Activated CD4-positive, alpha-beta T cell treated with anti-CD3 and anti-CD28 coated beads for 4 hours (primary cell): ENCODE results near the gene RAB17.

Source experiments
- DNase-seq, 2 donors: peaks; one replicate each; pipeline ENCODE4 v3.0.0-alpha.2; 2020

The RAB17 gene

GRCh38 chr2:237534380-237534779 is 56.2 kb downstream of the RAB17 start:
- no peak for DNase-seq

GRCh38 chr2:237533668-237534161 is 56.8 kb downstream of the RAB17 start:
- no peak for DNase-seq

DNA sequence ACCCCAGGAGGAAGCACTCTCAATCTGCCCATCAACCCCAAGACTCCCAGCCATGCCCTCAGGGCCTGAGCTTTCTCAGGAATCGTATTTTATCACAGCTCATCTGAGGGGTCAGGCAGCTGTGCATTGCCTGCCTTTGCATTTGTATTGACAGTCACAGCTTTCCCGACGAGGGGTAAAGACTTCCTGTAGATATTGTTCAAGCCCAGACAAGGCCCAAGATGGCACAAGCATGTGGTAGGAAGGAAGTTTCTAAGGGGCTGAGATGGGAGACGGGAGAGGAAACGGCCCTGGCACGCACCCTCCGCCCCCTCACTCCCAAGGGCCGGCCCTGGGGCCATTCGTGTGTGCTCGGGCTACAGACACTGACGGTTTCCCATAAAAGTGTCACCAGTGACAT is 58.4 kb downstream of the RAB17 start:
- DNase-seq: no peak

DNA sequence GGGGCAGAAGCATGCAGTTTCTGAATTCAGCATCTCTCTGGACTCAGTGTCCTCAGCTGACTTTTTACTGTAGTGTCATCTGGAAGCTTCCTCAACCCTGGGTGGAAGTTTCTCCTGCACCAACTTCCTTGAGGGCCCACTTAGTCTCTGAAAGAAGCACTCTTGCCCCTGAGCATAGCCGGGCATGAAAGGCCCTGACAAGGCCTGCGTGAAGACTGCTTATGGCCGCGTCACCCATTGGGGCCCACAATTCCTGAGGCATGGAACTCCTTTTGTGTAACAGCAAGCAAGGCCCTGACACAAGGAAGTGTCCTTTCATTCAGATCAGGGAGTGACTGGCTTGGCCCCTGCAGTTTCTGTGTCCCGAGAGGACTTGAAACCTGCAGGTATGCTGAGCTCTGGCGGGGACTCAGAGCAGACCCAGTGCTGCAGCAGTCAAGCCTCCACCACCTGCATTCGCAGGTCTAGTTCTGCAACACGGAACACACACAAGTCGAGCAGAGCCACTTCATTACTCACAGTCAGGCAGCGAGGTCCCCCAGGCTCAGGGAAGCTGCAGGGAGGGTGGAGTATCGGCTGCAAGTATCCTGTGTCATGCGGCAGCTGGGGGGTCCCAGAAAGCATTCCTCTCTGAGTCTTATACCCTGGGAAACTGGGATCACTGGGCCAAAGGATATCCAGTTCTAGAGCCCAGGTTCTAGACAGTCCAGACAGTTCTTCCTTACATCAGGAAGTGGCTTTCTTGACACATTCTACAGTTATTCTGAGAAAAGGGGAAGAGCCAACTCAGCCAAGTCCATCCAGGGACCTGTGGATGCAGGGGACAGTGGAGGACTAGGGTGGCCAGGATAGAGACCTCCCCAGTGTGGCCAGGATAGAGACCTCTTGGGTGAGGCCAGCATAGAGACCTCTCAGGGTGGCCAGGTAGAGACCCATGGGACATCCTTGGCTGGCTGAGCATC is 59.8 kb downstream of the RAB17 start:
- DNase-seq: no peak

DNA sequence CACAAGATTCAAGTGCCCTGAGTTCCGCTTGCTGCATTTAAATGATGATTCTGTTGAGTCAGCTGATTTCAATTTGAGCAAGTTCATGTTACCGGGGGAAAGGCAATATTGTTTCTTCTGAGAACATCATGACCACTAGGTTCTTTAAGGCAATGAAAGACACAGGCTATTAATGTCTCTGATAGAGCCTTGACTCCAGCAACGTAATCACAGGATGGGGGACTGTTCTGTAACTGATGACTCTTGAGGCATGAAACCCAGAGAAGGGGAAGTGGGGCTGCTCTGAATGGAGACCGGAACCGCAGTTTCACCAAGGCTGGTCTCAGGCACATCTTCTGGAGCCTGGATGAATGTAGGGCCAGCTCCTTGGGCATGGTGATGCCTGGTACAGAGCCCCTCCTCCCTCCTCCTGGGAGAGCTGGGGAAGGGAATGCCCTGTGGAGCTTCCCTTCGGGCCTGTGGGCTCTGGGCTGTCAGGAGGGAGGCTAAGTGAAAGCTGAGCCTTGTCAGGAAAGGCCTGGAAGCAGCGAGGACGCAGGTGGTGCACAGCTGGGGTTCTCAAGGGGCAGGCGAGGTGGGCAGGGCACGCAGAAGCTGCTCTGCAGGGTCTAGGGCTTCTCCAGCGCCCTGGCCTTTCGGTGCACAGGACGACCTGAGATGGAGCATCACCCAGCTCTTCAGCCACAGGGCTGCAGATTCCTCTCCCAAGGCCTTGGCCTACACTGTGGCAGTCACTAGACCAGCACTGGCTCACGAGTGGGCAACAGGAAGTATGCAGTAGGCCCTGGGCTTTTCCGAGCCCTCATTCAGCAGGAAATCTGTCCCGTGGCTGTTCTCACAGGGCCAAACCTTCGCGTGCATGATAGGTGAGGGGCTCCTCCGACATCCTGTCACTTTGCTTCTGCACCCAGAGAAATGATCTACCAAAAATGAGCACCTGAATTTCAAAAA is 60.8 kb downstream of the RAB17 start:
- no peak for DNase-seq

- no peak for DNase-seq
Observed at GRCh38 chr2:237527766-237528165, 62.8 kb downstream of the RAB17 start.

GRCh38 chr2:237527233-237527632 is 63.3 kb downstream of the RAB17 start:
- no peak for DNase-seq

- no peak for DNase-seq
Observed at GRCh38 chr2:237525559-237526157, 64.9 kb downstream of the RAB17 start.

GRCh38 chr2:237524631-237525030 is 65.9 kb downstream of the RAB17 start:
- DNase-seq: no peak
